Measurements from ENCODE around the gene NYAP2. TPM values are rescaled to one million over a fixed set of nuclear protein-coding genes. Genes with fewer than 3 reads are reported as not detected.

The NYAP2 gene
- total RNA-seq, 2 donors from 2014 or later = 0.52 TPM; not detected in 1

GRCh38 chr2:225479386-225479785 lies 79.9 kb downstream of the NYAP2 start:
- TF ChIP-seq CTCF (IDR thresholded peaks at IDR 0.05) (no peak), POLR2A (IDR thresholded peaks at IDR 0.05) (no peak)
- no peaks in the 10 kb centered on the region for H3K27me3 ChIP-seq
- H3K4me3 ChIP-seq = no peak overlapping the region
- peaks cover 6% of the 10 kb centered on the region for H3K4me1 ChIP-seq
- DNase-seq (no peak), ATAC-seq (no peak)
- no peaks in the 10 kb centered on the region for H3K9me3 ChIP-seq
- 50 to 56% methylated on average over 2 of the region's 2 CpGs for WGBS, 2 donors
- H3K27ac ChIP-seq = no peak overlapping the region
- intact Hi-C loops (cut with DNase I) = no loop called here
- no peaks in the 10 kb centered on the region for H3K36me3 ChIP-seq (replicated peaks in 1 of 2; ENCODE audit: insufficient read depth in 1 of 2, low read depth in 2 of 2)

GRCh38 chr2:225484751-225485150 lies 85.2 kb downstream of the NYAP2 start:
- peaks cover 12% of the 10 kb centered on the region for H3K4me1 ChIP-seq
- H3K27me3 ChIP-seq = no peaks in the 10 kb centered on the region
- H3K36me3 ChIP-seq (replicated peaks in 1 of 2; ENCODE audit: insufficient read depth in 1 of 2, low read depth in 2 of 2) = no peaks in the 10 kb centered on the region
- no peak overlapping the region for H3K27ac ChIP-seq
- no peak overlapping the region for H3K4me3 ChIP-seq
- no peak for TF ChIP-seq CTCF (IDR thresholded peaks at IDR 0.05)
- no peak for TF ChIP-seq POLR2A (IDR thresholded peaks at IDR 0.05)
- no peak for DNase-seq
- H3K9me3 ChIP-seq = no peaks in the 10 kb centered on the region
- 93 to 94% methylated on average over 3 of the region's 3 CpGs for WGBS, 2 donors
- intact Hi-C loops (cut with DNase I) = no loop called here
- ATAC-seq = no peak

GRCh38 chr2:225486236-225486635 lies 86.7 kb downstream of the NYAP2 start:
- Histone ChIP-seq H3K4me3 (no peak overlapping the region), H3K27me3 (no peaks in the 10 kb centered on the region), H3K27ac (no peak overlapping the region), H3K36me3 (replicated peaks in 1 of 2; ENCODE audit: insufficient read depth in 1 of 2, low read depth in 2 of 2) (no peaks in the 10 kb centered on the region), H3K9me3 (no peaks in the 10 kb centered on the region), H3K4me1 (peaks cover 12% of the 10 kb centered on the region)
- ATAC-seq (no peak), DNase-seq (no peak)
- intact Hi-C loops (cut with DNase I) = no loop called here
- TF ChIP-seq CTCF (IDR thresholded peaks at IDR 0.05) (no peak), POLR2A (IDR thresholded peaks at IDR 0.05) (no peak)
- WGBS, 2 donors = 92 to 95% methylated on average over 3 of the region's 3 CpGs

DNA sequence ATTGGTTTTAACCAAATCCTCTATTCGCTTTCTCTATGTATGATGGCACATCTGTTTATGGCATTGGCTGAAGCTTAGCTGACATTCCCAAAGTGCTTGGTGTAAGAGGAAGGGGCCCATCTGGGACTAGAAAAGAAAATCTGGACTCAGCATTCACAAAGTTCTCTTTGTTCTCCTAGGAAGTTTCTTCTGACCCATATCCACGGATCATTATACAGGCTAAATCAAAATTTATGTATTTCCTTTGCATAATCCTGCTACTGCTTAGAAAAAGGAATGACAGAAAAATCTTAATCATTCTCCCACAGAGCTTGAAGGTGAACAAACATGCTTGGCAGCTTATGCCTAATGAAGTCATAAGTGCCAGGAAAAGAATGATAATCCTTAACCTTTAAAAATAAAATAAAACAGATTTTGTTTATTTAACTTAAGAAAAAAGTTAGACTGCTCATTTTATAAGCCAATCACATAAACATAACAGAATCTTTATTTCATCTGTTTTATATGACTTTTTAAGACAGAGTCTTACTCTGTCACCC lies 88.4 kb downstream of the NYAP2 start:
- WGBS, 2 donors = 47 to 51% methylated on average over 2 of the region's 2 CpGs
- intact Hi-C loops (cut with DNase I) = no loop called here
- Histone ChIP-seq H3K4me3 (no peak overlapping the region), H3K36me3 (replicated peaks in 1 of 2; ENCODE audit: insufficient read depth in 1 of 2, low read depth in 2 of 2) (no peaks in the 10 kb centered on the region), H3K4me1 (peaks cover 12% of the 10 kb centered on the region), H3K27ac (no peak overlapping the region), H3K27me3 (no peaks in the 10 kb centered on the region), H3K9me3 (no peaks in the 10 kb centered on the region)
- ATAC-seq (no peak), DNase-seq (no peak)
- no peak for TF ChIP-seq POLR2A (IDR thresholded peaks at IDR 0.05)
- no peak for TF ChIP-seq CTCF (IDR thresholded peaks at IDR 0.05)

- TF ChIP-seq POLR2A (IDR thresholded peaks at IDR 0.05) = no peak
- TF ChIP-seq CTCF (IDR thresholded peaks at IDR 0.05) = no peak
- Histone ChIP-seq H3K36me3 (replicated peaks in 1 of 2; ENCODE audit: insufficient read depth in 1 of 2, low read depth in 2 of 2) (no peaks in the 10 kb centered on the region), H3K9me3 (no peaks in the 10 kb centered on the region), H3K4me3 (no peak overlapping the region), H3K4me1 (peaks cover 12% of the 10 kb centered on the region), H3K27me3 (no peaks in the 10 kb centered on the region), H3K27ac (no peak overlapping the region)
- 90 to 96% methylated on average over 2 of the region's 2 CpGs for WGBS, 2 donors
- ATAC-seq = no peak
- DNase-seq = no peak
- intact Hi-C loops (cut with DNase I) = no loop called here
These were observed 89.2 kb downstream of the NYAP2 start for GRCh38 chr2:225488743-225489142.
